GM18526 (cell line): ENCODE measurements around the gene SSBP4.

Source experiments
- POLR2A ChIP-seq: IDR thresholded peaks from 3 replicates; pipeline ENCODE4 v1.6.1; 2011; ENCODE audit not compliant: insufficient read length; ENCODE audit errors: extremely low read depth

Gene SSBP4

GRCh38 chr19:18425515-18426415 is 6.6 kb downstream of the SSBP4 start:
- no peak for TF ChIP-seq POLR2A

GRCh38 chr19:18426416-18426767 is 7.2 kb downstream of the SSBP4 start:
- TF ChIP-seq POLR2A, result no peak

- TF ChIP-seq POLR2A, result no peak
Observed at GRCh38 chr19:18427080-18427742, 8.0 kb downstream of the SSBP4 start.

- no peak for TF ChIP-seq POLR2A
Observed at GRCh38 chr19:18427743-18428113, 8.5 kb downstream of the SSBP4 start.

- TF ChIP-seq POLR2A, result no peak
Observed at GRCh38 chr19:18428173-18428786, 9.1 kb downstream of the SSBP4 start.

GRCh38 chr19:18428787-18429674 is 9.8 kb downstream of the SSBP4 start:
- TF ChIP-seq POLR2A, result no peak

GRCh38 chr19:18429717-18430416 is 10.7 kb downstream of the SSBP4 start:
- TF ChIP-seq POLR2A, result no peak

GRCh38 chr19:18430417-18431144 is 11.4 kb downstream of the SSBP4 start:
- no peak for TF ChIP-seq POLR2A

GRCh38 chr19:18431351-18432197 is 12.4 kb downstream of the SSBP4 start:
- no peak for TF ChIP-seq POLR2A

GRCh38 chr19:18432275-18433014 is 13.2 kb downstream of the SSBP4 start:
- no peak for TF ChIP-seq POLR2A

GRCh38 chr19:18433015-18433691 is 14.0 kb downstream of the SSBP4 start:
- TF ChIP-seq POLR2A, result peak; percentile 29
